ENCODE results near the gene PRR5.

The PRR5 gene

DNA sequence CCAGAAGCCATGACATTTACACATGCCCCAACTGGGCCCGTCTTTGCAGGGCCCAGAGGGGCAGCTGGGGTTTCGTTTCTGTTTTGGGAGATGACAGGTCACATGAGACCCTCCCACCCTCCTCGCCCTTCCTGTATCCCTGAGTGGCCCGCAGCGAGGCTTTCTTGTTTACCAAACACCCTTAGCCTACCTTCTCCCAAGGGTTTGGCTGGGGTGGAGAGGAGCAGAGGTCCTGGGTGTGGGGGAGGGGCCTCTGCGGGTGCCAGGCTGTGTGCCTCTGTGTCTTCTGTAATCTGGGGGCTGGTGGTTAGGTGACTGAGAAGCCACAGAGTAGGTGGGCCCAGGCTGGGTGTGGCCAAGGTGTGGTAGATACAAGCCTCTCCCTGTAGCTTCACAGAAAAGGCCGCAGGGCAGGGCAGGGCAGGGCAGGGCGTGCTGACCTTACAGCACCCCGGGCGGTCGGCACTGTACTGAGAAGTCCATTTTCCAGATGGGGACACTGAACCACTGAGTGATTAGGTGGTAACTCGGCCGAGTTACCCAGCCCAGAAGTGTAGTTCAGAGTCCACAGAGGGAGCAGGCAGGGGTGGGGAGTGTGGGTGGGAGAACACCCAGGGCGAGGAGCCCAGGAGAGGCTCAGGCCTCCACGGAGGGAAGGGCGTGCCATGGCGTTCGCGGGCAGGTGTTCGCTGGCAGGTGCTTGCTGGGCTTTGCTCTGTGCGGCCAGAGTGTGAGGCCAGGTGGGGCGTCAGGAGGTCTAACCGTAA is 8.7 kb downstream of the PRR5 start:
- TF ChIP-seq, protein P1, sequence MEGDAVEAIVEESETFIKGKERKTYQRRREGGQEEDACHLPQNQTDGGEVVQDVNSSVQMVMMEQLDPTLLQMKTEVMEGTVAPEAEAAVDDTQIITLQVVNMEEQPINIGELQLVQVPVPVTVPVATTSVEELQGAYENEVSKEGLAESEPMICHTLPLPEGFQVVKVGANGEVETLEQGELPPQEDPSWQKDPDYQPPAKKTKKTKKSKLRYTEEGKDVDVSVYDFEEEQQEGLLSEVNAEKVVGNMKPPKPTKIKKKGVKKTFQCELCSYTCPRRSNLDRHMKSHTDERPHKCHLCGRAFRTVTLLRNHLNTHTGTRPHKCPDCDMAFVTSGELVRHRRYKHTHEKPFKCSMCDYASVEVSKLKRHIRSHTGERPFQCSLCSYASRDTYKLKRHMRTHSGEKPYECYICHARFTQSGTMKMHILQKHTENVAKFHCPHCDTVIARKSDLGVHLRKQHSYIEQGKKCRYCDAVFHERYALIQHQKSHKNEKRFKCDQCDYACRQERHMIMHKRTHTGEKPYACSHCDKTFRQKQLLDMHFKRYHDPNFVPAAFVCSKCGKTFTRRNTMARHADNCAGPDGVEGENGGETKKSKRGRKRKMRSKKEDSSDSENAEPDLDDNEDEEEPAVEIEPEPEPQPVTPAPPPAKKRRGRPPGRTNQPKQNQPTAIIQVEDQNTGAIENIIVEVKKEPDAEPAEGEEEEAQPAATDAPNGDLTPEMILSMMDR (IDR thresholded peaks at IDR 0.05; ENCODE audit: control extremely low read depth, extremely low read depth, low read depth, missing control alignments) = no peak
- ChIA-PET CTCF (interaction anchor here (2.3 kb wide), 1 partner anchor 9 kb away, joined by 10 read pairs; no protein-coding TSS in a partner anchor), POLR2A (interaction anchor here (0.5 kb wide), 1 partner anchor 1355 kb away, joined by 3 read pairs; no protein-coding TSS in a partner anchor)
- DNase-seq (ENCODE audit: extremely low spot score) = peak; percentile 65

DNA sequence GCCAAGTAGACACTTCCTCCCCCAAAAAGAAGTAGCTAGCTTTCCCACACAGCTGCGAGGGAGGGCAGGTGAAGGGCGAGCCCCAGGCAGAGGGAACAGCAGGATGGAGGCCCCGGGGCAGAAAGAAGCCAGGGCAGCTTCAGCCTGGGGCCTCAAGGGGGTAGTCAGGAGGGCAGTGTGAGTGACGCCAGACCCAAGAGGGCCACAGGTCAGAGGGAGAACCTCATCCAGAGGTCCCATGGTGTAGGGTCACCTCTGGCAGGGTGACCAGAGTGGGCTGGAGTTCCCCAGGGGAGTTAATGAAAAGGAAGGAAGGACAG is 9.2 kb downstream of the PRR5 start:
- ChIA-PET CTCF (no interaction called here), POLR2A (no interaction called here)
- TF ChIP-seq, protein P1 (IDR thresholded peaks at IDR 0.05; ENCODE audit: control extremely low read depth, extremely low read depth, low read depth, missing control alignments) = no peak
- no peak for DNase-seq (ENCODE audit: extremely low spot score)

DNA sequence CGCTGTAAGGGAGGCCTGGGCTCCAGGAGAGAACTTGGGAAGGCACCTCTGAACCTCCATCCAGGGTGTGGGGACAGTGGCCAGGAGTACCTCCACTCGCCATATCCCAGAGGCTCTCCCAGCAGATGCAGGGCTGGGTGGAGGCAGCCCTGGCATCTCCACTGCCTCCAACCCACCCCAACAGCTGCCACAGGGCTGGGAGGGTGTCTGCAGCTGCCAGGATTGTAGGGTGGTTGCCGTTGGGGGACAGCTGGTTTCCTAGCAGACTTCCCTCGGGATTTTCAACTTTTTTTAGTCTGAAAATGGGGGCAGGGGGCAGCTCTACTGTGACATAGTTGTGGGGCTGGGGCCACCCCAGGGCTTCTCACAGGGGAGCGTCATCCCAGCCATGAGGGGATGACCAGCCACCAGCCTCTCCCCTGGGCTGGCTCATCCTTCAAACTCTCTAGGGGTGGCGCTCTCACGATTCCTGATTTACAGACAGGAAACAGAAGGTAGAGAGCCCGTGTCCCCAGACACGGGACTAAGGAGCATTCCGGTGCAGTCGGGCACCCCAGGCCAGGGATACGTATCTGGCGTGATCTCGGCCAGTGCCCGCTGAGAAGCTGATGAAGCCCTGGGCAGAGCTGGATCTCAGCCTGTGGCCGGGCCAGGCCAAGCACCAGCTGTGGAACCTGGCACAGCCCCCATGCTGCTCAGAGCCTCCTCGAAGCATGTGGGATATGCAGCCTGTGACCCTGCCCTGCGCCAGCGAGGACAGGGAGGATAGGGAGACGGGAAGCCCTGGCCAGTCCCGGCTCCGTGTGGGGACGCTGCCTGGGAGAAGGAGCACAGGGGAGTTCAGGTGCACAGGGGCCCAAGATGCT is 9.9 kb downstream of the PRR5 start:
- no peak for DNase-seq (ENCODE audit: extremely low spot score)
- CTCF ChIA-PET = interaction anchor here (1.2 kb wide), 1 partner anchor 14 kb away, joined by 4 read pairs; no protein-coding TSS in a partner anchor

DNA sequence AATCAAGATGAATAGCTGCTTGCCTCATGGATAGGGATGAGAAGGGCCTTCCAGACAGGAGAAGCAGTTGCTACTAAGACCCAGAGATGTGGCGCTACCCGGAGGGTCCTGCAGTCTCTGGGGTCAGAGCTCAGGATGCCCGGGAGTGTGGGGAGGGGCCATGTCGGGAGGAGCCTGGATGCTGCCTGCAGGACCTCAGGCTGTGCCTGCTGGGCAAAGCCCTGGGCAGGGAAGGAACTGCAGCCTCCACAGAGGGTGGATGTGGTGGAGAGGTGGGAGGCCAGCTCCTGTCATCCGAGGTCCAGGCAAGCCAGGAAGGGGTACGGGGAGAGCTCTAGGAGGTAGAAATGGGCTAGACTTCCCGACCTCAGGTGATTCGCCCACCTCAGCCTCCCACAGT is 11.0 kb downstream of the PRR5 start:
- no peak for DNase-seq (ENCODE audit: extremely low spot score)
- CTCF ChIA-PET = interaction anchor here (0.6 to 1.2 kb wide), 3 partner anchors 8 to 28 kb away, joined by 3 to 4 read pairs (median 3); no protein-coding TSS in a partner anchor
- TF ChIP-seq, protein P1 (IDR thresholded peaks at IDR 0.05; ENCODE audit: control extremely low read depth, extremely low read depth, low read depth, missing control alignments) = no peak
- POLR2A ChIA-PET = no interaction called here

More for the DNA sequence above, 9.9 kb downstream of the PRR5 start:
- POLR2A ChIA-PET = no interaction called here
- TF ChIP-seq, protein P1 (IDR thresholded peaks at IDR 0.05; ENCODE audit: control extremely low read depth, extremely low read depth, low read depth, missing control alignments) = no peak

DNA sequence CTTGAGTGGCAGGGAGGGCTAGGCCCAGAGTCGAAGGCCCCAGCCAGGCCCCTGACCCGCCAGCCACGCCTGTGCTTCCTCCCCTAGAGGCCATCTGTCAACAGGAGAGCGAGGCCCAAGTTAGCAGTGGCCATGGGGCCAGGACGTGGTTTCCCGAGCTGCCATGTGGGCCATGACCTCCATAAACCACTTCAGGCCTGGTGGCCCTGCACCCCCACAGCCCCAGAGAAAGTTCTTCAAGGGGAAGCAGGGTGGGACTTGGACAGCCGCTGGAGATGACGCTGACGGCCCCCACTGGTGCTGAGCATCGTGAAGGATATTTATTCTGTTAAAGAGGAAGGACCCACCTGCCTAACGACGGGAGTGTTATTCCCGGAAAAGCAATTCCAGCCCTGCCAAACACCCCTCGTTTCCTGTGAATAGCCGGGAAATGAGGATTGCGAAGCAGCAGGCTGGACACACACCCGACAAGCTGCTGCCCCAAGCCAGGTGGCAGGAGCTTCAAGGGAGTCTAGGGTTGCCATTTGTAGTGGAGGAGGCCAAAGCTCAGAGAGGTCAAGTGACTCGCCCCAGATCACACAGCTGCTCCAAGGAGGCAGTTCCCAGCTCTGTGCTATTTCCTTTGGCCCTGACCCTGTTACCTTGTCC is 12.8 kb downstream of the PRR5 start:
- CTCF ChIA-PET = interaction anchor here (1.0 to 1.3 kb wide), 2 partner anchors 10 kb away, joined by 3 read pairs; no protein-coding TSS in a partner anchor
- TF ChIP-seq, protein P1 (IDR thresholded peaks at IDR 0.05; ENCODE audit: control extremely low read depth, extremely low read depth, low read depth, missing control alignments) = no peak
- DNase-seq (ENCODE audit: extremely low spot score) = no peak
- POLR2A ChIA-PET = no interaction called here

DNA sequence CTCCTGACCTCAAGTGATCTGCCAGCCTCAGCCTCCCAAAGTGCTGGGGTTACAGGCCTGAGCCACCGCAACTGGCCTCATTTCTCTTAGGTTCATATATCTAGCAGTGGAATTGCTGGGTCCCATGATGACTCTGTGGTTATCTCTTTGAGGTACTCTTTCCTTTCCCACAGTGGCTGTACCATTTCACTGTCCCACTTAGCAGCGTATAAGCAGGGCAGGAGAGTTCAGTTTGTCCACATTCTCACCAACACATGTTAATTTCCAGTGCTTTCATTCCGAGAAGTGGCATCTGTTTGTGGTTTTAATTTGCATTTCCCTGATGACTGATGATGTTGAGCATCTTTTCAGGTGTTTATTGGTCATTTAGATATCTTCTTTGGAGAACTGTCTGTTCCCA is 16.4 kb downstream of the PRR5 start:
- ChIA-PET CTCF (interaction anchor here (1.1 to 7.8 kb wide), 4 partner anchors 9 to 34 kb away, joined by 4 to 32 read pairs (median 7); no protein-coding TSS in a partner anchor), POLR2A (no interaction called here)
- TF ChIP-seq, protein P1 (IDR thresholded peaks at IDR 0.05; ENCODE audit: control extremely low read depth, extremely low read depth, low read depth, missing control alignments) = no peak

More for the DNA sequence above, 16.4 kb downstream of the PRR5 start:
- DNase-seq (ENCODE audit: extremely low spot score) = no peak
